BLaER1 (cell line): ENCODE measurements around the gene GSDME.

ENCODE experiments used
- H3K27ac ChIP-seq: shearing (Covaris generic); formaldehyde crosslinking; 2 replicates; pipeline ENCODE4 v1.8.1; 2022
- H3K27me3 ChIP-seq: shearing (Covaris generic); formaldehyde crosslinking; 2 replicates; pipeline ENCODE4 v1.8.1; 2022
- H3K36me3 ChIP-seq: shearing (Covaris generic); formaldehyde crosslinking; 2 replicates; pipeline ENCODE4 v1.8.1; 2022
- H3K4me1 ChIP-seq: shearing (Covaris generic); formaldehyde crosslinking; 2 replicates; pipeline ENCODE4 v1.8.1; 2022
- H3K4me2 ChIP-seq: shearing (Covaris generic); formaldehyde crosslinking; 2 replicates; pipeline ENCODE4 v1.8.1; 2022
- H3K4me3 ChIP-seq: shearing (Covaris generic); formaldehyde crosslinking; 2 replicates; pipeline ENCODE4 v1.8.1; 2022
- H3K9ac ChIP-seq: shearing (Covaris generic); formaldehyde crosslinking; 2 replicates; pipeline ENCODE4 v1.8.1; 2022
- H3K9me3 ChIP-seq: shearing (Covaris generic); formaldehyde crosslinking; 2 replicates; pipeline ENCODE4 v1.8.1; 2022
- H4K20me1 ChIP-seq: shearing (Covaris generic); formaldehyde crosslinking; 2 replicates; pipeline ENCODE4 v1.8.1; 2022
- Cebpa-rat ChIP-seq: shearing (Covaris generic); IDR thresholded peaks from 2 replicates; pipeline ENCODE4 v1.8.1; 2022

Gene GSDME

DNA sequence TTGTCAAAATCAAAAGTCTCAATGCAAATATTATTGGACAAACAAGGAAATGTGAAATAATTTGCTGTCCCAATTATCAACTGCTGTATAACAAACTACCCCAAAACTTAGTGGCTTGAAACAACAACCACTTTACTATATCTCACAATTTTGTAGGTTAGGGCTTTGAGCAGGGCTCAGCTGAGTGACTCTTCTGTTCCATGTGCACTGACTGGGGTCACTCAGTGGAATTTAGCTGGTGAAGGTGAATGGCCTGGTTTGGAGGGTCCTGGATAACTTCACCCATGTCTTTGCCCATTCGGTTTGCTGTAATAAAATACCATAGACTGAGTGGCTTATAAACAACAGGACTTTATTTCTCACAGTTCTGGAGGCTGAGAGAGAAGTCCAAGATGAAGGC, 3.7 kb upstream of the GSDME start:
- H3K4me3 ChIP-seq: no peak overlapping the region
- H3K27ac ChIP-seq: no peak overlapping the region
- no peak overlapping the region for H3K4me2 ChIP-seq
- peaks cover 8% of the 10 kb centered on the region for H3K4me1 ChIP-seq
- H4K20me1 ChIP-seq: no peaks in the 10 kb centered on the region
- peaks cover 37% of the 10 kb centered on the region for H3K27me3 ChIP-seq
- H3K36me3 ChIP-seq: no peaks in the 10 kb centered on the region
- H3K9me3 ChIP-seq: no peaks in the 10 kb centered on the region
- no peak for TF ChIP-seq Cebpa-rat
- no peak overlapping the region for H3K9ac ChIP-seq

DNA sequence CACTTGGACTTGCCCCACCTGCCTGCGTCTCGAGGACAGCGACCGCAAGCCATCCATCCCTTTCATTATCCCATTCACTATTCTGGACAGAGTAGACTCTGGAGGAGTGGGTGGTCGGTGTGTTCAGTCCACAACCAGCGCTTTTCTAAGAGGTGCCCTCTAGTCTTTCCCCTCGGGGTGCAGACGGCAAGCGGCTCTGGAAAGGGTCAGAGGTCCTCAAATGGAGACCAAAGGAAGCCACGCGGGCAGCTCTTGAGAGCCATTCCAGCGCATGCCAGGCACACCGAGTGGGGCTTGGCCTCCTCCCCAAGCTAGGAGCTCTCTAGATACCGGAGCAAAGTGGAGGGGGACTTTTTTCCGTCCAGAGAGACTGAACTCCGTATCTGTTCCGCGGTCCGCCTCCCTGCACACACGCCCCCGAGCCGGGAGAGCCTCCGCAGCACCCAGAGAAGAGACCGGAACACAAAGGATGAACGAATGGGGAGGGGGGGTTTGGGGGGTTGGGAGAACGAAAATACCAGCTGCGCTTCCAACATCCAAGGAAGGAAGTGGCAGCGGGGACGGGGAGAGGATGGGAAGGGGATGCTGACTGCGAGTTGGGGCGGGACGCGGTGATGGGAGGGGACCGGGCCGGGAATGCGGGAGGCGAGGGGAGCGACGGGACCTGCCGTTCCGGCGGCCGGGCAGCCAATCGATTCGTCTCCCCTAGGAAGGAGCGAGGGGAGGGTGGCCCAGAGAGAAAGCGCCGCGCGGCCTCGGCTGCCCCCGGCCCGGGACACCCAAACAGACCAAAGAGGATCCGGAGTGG, 515 bp downstream of the GSDME start:
- peak overlapping the region; percentile 43; the same call in 1 of the 2 replicates for H3K9ac ChIP-seq
- no peaks in the 10 kb centered on the region for H3K9me3 ChIP-seq
- TF ChIP-seq Cebpa-rat: no peak
- no peaks in the 10 kb centered on the region for H3K36me3 ChIP-seq
- no peak overlapping the region for H3K27ac ChIP-seq
- H3K27me3 ChIP-seq: peaks cover 47% of the 10 kb centered on the region
- peak overlapping the region; percentile 90 for H3K4me2 ChIP-seq
- H3K4me1 ChIP-seq: peaks cover 8% of the 10 kb centered on the region
- no peaks in the 10 kb centered on the region for H4K20me1 ChIP-seq
- H3K4me3 ChIP-seq: peak overlapping the region; percentile 80

- H3K27ac ChIP-seq: no peak overlapping the region
- no peaks in the 10 kb centered on the region for H3K36me3 ChIP-seq
- H3K9ac ChIP-seq: no peak overlapping the region
- peak overlapping the region; percentile 80; the same call in 1 of the 2 replicates for H3K4me3 ChIP-seq
- H3K27me3 ChIP-seq: peaks cover 47% of the 10 kb centered on the region
- peak overlapping the region; percentile 90; the same call in 1 of the 2 replicates for H3K4me2 ChIP-seq
- peaks cover 8% of the 10 kb centered on the region for H3K4me1 ChIP-seq
- H3K9me3 ChIP-seq: no peaks in the 10 kb centered on the region
- no peaks in the 10 kb centered on the region for H4K20me1 ChIP-seq
- no peak for TF ChIP-seq Cebpa-rat
Measured at GRCh38 chr7:24755541-24756407, 1.5 kb downstream of the GSDME start.

DNA sequence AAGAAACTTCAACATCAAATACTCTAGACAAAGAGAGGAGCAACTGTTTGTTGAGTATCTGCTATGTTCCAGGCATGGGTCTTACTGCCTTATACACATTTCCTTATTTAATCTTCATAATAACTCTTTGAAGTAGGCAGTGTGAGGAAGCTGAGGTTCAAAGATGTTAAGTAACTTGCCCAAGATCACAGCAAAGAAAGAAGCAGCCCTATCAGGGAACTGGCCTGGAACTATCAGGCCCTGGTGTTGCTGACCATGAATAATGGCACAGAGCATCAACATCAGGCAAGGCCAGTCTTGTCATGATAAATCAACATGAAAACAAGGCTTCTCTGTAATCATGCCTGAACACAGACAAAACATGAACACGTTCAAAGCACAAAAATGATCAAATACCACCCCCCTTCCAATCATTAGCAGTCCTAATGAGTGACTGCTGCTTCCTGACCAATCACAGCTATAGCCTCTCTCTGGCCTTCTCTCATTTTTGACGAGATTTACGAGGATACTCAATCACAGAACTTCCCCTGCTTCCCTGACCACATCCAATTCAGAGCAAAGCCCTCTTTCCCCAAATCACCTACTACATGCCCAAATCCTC, 2.3 kb downstream of the GSDME start:
- TF ChIP-seq Cebpa-rat: no peak
- H3K27me3 ChIP-seq: peaks cover 47% of the 10 kb centered on the region
- H3K27ac ChIP-seq: no peak overlapping the region
- no peak overlapping the region for H3K9ac ChIP-seq
- no peaks in the 10 kb centered on the region for H3K36me3 ChIP-seq
- peaks cover 8% of the 10 kb centered on the region for H3K4me1 ChIP-seq
- no peaks in the 10 kb centered on the region for H4K20me1 ChIP-seq
- no peak overlapping the region for H3K4me3 ChIP-seq
- H3K4me2 ChIP-seq: no peak overlapping the region
- no peaks in the 10 kb centered on the region for H3K9me3 ChIP-seq

- Histone ChIP-seq H3K36me3 (no peaks in the 10 kb centered on the region), H3K9ac (no peak overlapping the region), H3K9me3 (no peaks in the 10 kb centered on the region), H3K27ac (no peak overlapping the region), H3K4me3 (no peak overlapping the region), H4K20me1 (no peaks in the 10 kb centered on the region), H3K27me3 (peaks cover 23% of the 10 kb centered on the region), H3K4me2 (no peak overlapping the region), H3K4me1 (peaks cover 8% of the 10 kb centered on the region)
- TF ChIP-seq Cebpa-rat: no peak
Measured at GRCh38 chr7:24752073-24752800, 5.0 kb downstream of the GSDME start.

GRCh38 chr7:24751484-24751883, 5.8 kb downstream of the GSDME start:
- TF ChIP-seq Cebpa-rat: no peak
- H3K27ac ChIP-seq: no peak overlapping the region
- H3K4me2 ChIP-seq: no peak overlapping the region
- no peak overlapping the region for H3K9ac ChIP-seq
- H3K4me1 ChIP-seq: peaks cover 6% of the 10 kb centered on the region
- no peaks in the 10 kb centered on the region for H3K9me3 ChIP-seq
- no peak overlapping the region for H3K4me3 ChIP-seq
- H4K20me1 ChIP-seq: no peaks in the 10 kb centered on the region
- no peaks in the 10 kb centered on the region for H3K36me3 ChIP-seq
- H3K27me3 ChIP-seq: peaks cover 16% of the 10 kb centered on the region

- Histone ChIP-seq H3K36me3 (no peaks in the 10 kb centered on the region), H3K4me1 (no peaks in the 10 kb centered on the region; the same call in 1 of the 2 replicates), H4K20me1 (no peaks in the 10 kb centered on the region), H3K4me3 (no peak overlapping the region), H3K9me3 (no peaks in the 10 kb centered on the region), H3K9ac (no peak overlapping the region), H3K4me2 (no peak overlapping the region), H3K27me3 (peaks cover 7% of the 10 kb centered on the region), H3K27ac (no peak overlapping the region)
- TF ChIP-seq Cebpa-rat: no peak
Measured at GRCh38 chr7:24750441-24751055, 6.7 kb downstream of the GSDME start.

- Histone ChIP-seq H3K36me3 (no peaks in the 10 kb centered on the region), H3K9me3 (no peaks in the 10 kb centered on the region), H4K20me1 (no peaks in the 10 kb centered on the region), H3K4me2 (no peak overlapping the region), H3K27ac (no peak overlapping the region), H3K4me1 (no peaks in the 10 kb centered on the region; the same call in 1 of the 2 replicates), H3K9ac (no peak overlapping the region), H3K4me3 (no peak overlapping the region), H3K27me3 (no peaks in the 10 kb centered on the region)
- no peak for TF ChIP-seq Cebpa-rat
Measured at GRCh38 chr7:24748521-24748920, 8.7 kb downstream of the GSDME start.

- H3K36me3 ChIP-seq: no peaks in the 10 kb centered on the region
- H3K9ac ChIP-seq: no peak overlapping the region
- TF ChIP-seq Cebpa-rat: no peak
- H4K20me1 ChIP-seq: no peaks in the 10 kb centered on the region
- no peaks in the 10 kb centered on the region for H3K27me3 ChIP-seq
- H3K4me1 ChIP-seq: no peaks in the 10 kb centered on the region
- H3K4me3 ChIP-seq: no peak overlapping the region
- H3K4me2 ChIP-seq: no peak overlapping the region
- H3K9me3 ChIP-seq: no peaks in the 10 kb centered on the region
- H3K27ac ChIP-seq: no peak overlapping the region
Measured at GRCh38 chr7:24745355-24745754, 11.9 kb downstream of the GSDME start.
